T-helper 9 cell (primary cell): Measurements from ENCODE around the gene OLFML3.
"Not testable (repeated sequence)": the region's sequence is repeated elsewhere in the genome, so short reads cannot be mapped to it uniquely, and the experiment has no call there.

Experiments
- DNase-seq: peaks from one replicate; pipeline ENCODE4 v3.0.0-alpha.2; 2020
- total RNA-seq, 2 donors: gene quantifications; one replicate each; lab custom pipeline; 2026; lab: John Stamatoyannopoulos, UW

Gene OLFML3
- total RNA-seq, result 0.56 to 2.4 reads per million in 2 donors

DNA sequence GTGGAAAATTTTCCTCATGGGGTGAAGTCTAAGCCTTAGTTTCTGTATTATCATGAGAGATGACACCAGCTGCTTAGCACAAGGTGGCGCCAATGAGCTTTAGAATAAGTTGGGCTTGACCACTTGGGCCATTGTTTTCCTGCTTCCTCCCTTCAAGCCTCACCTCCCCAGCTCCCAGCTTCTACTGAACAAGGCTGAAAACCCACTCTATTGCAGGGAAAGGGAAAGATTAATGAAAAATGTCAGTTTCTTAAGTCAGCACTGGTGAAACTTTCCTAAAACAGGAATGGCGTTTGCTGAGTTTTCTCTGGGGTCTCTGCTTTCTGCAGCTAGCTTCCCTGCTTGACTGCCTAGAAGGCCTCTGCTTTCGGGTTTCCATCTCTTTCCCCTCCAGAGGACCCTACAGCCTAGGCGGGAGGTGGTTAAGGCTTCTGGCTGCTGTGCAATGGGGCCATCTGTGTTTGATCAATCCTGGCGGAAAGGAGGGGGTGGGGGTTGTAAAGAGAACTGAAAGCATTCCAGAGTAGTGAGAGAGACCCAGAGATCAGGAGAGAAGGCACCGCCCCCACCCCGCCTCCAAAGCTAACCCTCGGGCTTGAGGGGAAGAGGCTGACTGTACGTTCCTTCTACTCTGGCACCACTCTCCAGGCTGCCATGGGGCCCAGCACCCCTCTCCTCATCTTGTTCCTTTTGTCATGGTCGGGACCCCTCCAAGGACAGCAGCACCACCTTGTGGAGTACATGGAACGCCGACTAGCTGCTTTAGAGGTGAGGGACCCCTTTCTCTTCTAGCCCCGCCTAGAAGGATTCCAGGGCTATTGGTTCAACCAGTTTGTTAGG is at the start of gene OLFML3:
OLFML3 (plus strand) TSS at position 612 of the 840 bp plus-strand sequence; CDS start at position 655, 43 bp downstream.
- DNase-seq, result peak; percentile 37

GRCh38 chr1:113929750-113930498 is 49.4 kb upstream of the OLFML3 start:
- DNase-seq, result peak; percentile 68

DNA sequence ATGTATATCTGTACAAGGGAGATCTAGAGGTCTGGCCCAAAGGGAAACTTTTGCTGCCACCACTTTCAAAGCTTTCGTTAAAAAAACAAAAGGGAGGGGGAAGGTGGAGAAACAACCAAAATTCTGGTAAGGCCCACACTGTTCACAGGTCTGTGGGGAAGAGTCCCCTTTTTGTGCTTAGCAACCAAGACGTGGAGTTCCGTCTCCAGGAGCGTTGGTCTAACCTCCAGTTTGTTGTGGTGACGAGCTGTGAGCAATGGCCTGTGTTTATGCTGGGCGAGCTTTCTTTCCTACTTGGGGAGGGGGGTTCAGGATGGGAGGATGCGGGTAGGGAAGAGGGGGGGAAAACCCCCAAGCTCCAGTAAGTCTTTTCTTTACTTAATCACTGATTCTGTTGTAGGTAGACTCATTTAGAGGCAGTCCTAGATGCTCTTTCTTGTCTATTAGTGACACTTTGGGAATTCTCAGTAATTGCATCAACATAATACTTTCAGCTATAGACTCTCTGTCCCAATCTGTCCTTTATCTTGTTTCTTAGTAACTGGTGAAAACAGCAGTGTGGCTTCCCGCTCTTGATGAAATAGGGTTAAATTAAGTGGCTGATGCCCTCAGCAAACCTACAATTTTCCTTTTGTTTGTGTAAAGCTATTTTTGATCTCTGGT is 48.6 kb upstream of the OLFML3 start:
- peak; percentile 72 for DNase-seq

- DNase-seq, result no peak
Observed at GRCh38 chr1:113931451-113931851, 47.8 kb upstream of the OLFML3 start.

DNA sequence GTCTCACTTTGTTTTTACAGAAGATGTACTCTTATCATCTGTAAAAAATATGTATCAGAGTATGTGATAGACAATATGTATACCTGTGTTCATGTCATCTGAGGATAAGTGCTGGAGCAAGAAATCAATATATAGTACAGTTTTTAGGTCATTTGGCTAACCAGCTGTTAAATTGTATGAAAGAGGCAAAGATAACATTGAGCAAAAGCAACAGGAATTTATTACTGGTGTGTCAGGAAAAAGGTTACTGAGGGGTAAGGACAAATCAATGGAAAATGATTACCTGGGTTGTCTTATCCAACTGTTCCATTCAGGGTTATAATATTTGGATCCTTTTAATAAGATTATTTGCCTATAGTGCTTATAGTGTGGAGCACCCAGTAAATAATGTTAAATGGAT is 45.3 kb upstream of the OLFML3 start:
- DNase-seq, result no peak

GRCh38 chr1:113934511-113935055 is 44.7 kb upstream of the OLFML3 start:
- no peak for DNase-seq

- DNase-seq, result no peak
Observed at GRCh38 chr1:113935176-113935575, 44.1 kb upstream of the OLFML3 start.

DNA sequence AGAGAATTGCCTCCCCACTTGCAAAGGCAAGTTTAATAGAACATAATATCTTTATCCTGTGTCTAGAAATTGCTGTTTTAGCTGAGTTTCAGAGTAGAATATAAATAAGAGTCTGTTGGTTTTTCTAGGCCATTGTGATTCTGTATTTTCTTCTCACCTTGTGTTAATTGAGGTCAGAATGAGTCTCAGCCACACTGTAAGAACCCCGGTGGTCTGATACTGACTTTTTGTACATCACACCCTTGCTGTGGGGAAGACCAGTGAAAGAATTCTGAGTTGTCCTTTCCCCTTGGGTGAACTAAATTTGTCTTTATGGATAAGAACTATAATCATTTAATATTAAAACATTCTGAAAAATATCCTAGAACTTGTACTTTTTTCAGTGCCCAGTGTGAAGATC is 43.3 kb upstream of the OLFML3 start:
- DNase-seq, result no peak

DNA sequence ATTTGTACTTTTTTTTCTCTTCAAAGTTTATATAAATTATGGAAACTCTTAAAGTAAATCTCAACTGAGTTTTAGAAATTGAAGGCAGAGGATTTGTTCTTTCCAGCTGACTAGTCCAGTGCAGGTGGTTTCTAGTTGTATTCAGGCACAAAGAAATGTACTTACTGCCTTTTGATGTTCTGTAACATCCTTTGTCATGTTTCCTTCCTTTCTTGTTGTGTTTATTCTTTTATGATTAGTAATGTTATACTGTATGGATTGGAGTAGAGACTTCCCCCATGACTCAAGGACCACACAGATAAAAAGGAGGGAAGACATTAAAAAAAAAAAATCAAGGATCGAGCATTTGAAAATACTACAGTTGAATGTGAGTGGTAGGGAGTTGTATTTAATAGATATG is 42.1 kb upstream of the OLFML3 start:
- DNase-seq, result no peak

GRCh38 chr1:113938192-113938591 is 41.1 kb upstream of the OLFML3 start:
- no peak for DNase-seq

DNA sequence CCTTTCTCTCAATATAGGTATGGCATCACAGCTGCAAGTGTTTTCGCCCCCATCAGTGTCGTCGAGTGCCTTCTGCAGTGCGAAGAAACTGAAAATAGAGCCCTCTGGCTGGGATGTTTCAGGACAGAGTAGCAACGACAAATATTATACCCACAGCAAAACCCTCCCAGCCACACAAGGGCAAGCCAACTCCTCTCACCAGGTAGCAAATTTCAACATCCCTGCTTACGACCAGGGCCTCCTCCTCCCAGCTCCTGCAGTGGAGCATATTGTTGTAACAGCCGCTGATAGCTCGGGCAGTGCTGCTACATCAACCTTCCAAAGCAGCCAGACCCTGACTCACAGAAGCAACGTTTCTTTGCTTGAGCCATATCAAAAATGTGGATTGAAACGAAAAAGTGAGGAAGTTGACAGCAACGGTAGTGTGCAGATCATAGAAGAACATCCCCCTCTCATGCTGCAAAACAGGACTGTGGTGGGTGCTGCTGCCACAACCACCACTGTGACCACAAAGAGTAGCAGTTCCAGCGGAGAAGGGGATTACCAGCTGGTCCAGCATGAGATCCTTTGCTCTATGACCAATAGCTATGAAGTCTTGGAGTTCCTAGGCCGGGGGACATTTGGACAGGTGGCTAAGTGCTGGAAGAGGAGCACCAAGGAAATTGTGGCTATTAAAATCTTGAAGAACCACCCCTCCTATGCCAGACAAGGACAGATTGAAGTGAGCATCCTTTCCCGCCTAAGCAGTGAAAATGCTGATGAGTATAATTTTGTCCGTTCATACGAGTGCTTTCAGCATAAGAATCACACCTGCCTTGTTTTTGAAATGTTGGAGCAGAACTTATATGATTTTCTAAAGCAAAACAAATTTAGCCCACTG is 38.7 kb upstream of the OLFML3 start:
- peak; percentile 27 for DNase-seq

DNA sequence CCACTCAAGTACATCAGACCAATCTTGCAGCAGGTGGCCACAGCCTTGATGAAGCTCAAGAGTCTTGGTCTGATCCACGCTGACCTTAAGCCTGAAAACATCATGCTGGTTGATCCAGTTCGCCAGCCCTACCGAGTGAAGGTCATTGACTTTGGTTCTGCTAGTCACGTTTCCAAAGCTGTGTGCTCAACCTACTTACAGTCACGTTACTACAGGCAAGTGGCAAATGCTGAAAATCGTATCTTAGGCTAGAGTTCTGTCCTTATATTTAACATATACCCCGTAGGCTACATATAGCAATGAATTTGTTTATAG is 38.1 kb upstream of the OLFML3 start:
- no peak for DNase-seq

DNA sequence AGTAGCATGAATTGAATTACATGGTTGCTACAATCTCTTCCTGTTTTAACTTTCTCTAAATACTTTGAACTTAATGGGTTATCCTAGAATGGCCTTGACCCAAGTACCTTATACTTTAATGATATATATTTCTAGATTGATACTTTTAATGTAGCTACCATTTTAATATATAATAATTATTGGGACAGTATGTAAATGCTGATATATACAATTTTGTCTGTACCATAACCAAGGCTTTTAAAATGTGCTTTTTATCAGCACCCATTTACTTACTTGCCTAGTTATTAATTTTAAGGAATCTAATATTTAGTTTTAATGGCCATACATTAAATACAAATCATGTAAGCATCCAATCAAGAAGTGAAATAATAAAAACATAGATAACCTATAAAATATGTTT is 36.7 kb upstream of the OLFML3 start:
- DNase-seq, result no peak

DNA sequence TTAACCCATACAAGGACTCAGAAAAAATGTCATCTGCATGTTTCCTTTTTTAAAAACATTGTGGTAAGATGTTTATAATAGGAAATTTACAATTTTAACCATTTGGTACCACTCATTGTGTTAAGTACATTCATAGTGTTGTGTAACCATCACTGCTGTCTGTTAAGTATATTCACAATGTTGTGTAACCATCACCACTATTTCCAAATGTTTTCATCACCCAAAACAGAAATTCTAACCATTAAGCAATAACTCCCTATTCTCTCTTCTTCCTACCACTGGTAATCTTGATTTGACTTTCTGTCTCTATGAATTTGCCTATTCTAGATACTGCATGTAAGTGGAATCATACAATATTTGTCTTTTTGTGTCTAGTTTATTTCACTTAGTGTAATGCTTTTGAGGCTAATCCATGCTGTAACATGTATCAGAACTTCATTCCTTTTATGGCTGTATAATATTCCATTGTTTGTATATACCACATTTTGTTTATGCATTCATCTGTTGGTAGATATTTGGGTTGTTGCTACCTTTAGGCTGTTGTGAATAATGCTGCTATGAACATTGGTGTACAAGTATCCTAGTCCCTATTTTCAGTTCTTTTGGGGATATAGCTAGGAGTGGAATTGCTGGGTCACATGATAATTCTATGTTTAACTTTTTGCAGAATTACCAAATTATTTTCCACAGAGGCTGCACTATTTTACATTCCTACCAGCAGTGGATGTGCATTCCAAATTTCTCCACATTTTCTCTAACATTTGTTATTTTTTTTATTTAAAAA is 36.1 kb upstream of the OLFML3 start:
- DNase-seq, result no peak

DNA sequence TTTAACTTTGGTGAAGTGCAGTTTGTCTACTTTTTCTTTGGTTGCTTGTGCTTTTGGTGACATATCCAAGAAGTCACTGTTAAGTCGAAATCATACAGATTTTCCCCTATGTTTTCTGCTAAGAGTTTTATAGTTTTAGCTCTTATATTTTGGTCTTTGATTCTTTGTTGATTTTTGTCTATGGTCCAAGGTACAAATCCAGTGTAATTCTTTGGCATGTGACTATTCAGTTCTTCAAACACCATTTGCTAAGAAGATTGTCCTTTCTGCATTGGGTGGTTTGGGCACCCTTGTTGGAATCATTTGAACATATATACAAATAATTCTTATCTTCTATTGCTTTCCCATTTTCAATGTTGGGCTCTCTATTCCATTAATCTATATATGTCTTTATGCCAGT is 33.9 kb upstream of the OLFML3 start:
- no peak for DNase-seq

GRCh38 chr1:113946112-113946511 is 33.2 kb upstream of the OLFML3 start:
- no peak for DNase-seq

- no peak for DNase-seq
Observed at GRCh38 chr1:113946678-113947387, 32.4 kb upstream of the OLFML3 start.

- no peak for DNase-seq
Observed at GRCh38 chr1:113947388-113948107, 31.7 kb upstream of the OLFML3 start.

DNA sequence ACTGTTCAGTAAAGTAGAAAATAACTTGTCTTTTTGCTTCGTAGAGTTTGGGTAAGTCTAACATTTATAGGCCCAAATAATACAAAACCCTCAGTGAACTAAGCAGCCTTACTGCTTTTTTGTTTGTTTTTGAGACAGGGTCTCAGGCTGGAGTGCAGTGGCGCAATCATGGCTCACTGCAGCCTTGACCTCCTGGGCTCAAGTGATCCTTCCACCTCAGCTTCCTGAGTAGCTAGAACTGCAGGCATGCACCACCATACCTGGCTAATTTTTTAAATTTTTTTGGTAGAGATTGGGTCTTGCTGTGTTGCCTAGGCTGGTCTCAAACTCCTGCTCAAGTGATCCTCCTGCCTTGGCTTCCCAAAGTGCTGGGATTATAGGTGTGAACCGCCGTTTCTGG is 31.1 kb upstream of the OLFML3 start:
- DNase-seq, result not testable (repeated sequence)

GRCh38 chr1:113949007-113949406 is 30.3 kb upstream of the OLFML3 start:
- no peak for DNase-seq
